K562 (cell line): ENCODE results near the gene CDC45. TPM values are rescaled to one million over a fixed set of nuclear protein-coding genes. Genes with fewer than 3 reads are reported as not detected.

Experiments used
- FOXA3 ChIP-seq, 2 experiments: fragments of 450-650 bp in 1 of 2; sonication (generic) in 1 of 2; formaldehyde crosslinking; IDR thresholded peaks in 1 of 2; conservative IDR thresholded peaks in 1 of 2; 2 replicates each; pipeline versions ENCODE4 v1.4.0 to v1.8.0; 2020 to 2022; ENCODE audit warnings: mild to moderate bottlenecking in 2 of 2, missing genetic modification reagents in 1 of 2
- JUN ChIP-seq, 2 experiments: sonication (generic) in 1 of 2; formaldehyde crosslinking in 1 of 2; IDR thresholded peaks; 2 replicates each; pipeline versions ENCODE4 v1.6.1 to v1.8.0; 2012 to 2022; ENCODE audit warnings: borderline replicate concordance in 2 of 2, mild to moderate bottlenecking in 2 of 2, improper control_type of control experiment in 1 of 2, low read depth in 1 of 2, low read length in 1 of 2, missing genetic modification reagents in 1 of 2
- JUND ChIP-seq, 2 experiments: IDR thresholded peaks; 2 replicates in 1 of 2; 3 replicates in 1 of 2; pipeline ENCODE4 v1.6.1; 2011; ENCODE audit warnings: borderline replicate concordance in 2 of 2, low read depth in 2 of 2, low read length in 2 of 2, improper control_type of control experiment in 1 of 2, missing biosample characterization in 1 of 2, missing genetic modification characterization in 1 of 2, missing genetic modification reagents in 1 of 2
- MAX ChIP-seq: sonication (generic); formaldehyde crosslinking; IDR thresholded peaks from 2 replicates; pipeline ENCODE4 v1.9.0; 2022; ENCODE audit warnings: mild to moderate bottlenecking, missing genetic modification reagents
- MNT ChIP-seq, 2 experiments: fragments of 450-650 bp; conservative IDR thresholded peaks; 2 replicates each; pipeline ENCODE4 v1.6.1; 2017; ENCODE audit warnings: mild to moderate bottlenecking in 2 of 2, moderate library complexity in 2 of 2
- PATZ1 ChIP-seq: fragments of 250-450 bp; sonication (Bioruptor Pico); IDR thresholded peaks from 2 replicates; pipeline ENCODE4 v1.5.0; 2020; ENCODE audit warnings: mild to moderate bottlenecking, borderline replicate concordance
- RBM39 ChIP-seq: fragments of 200-400 bp; formaldehyde crosslinking; optimal IDR thresholded peaks from 2 replicates; pipeline ENCODE3; 2018; ENCODE audit warnings: low read depth, low read length
- SMARCA4 ChIP-seq: fragments of 450-650 bp; IDR thresholded peaks from 2 replicates; pipeline ENCODE4 v1.6.1; 2016
- SNRNP70 ChIP-seq: fragments of 200-400 bp; formaldehyde crosslinking; optimal IDR thresholded peaks from 2 replicates; pipeline ENCODE3; 2017; ENCODE audit warnings: low read depth, low read length
- ZFX ChIP-seq: sonication (generic); formaldehyde crosslinking; IDR thresholded peaks from 2 replicates; pipeline ENCODE4 v1.8.0; 2022; ENCODE audit warnings: mild to moderate bottlenecking, missing genetic modification reagents, moderate library complexity
- ZNF583 ChIP-seq: fragments of 250-450 bp; sonication (Bioruptor Pico); IDR thresholded peaks from 2 replicates; pipeline ENCODE4 v1.4.0; 2020
- ZNF609 ChIP-seq: sonication (generic); formaldehyde crosslinking; IDR thresholded peaks from 2 replicates; pipeline ENCODE4 v1.8.1; 2023; ENCODE audit warnings: missing genetic modification reagents, mild to moderate bottlenecking, borderline replicate concordance
- polyA plus RNA-seq, 8 experiments: library from polyadenylated mRNA; depleted of rRNA in 4 of 8; stranded (reverse) in 5 of 8; unstranded in 3 of 8; fragments of >200 nt; fragmentation: Nextera tagmentation in 2 of 8; fragmentation: Illumina TruSeq in 1 of 8; extraction: Ambion mirVana in 2 of 8; extraction: Trizol in 1 of 8; gene quantifications; 2 replicates each; pipeline versions ENCODE4 v1.2.1 to v1.2.3, GENCODE V29; 2011 to 2014; ENCODE audit warnings: inconsistent platforms in 1 of 8, missing spikeins in 1 of 8
- total RNA-seq, 7 experiments: library from RNA; depleted of rRNA in 6 of 7; stranded (reverse); fragments of >200 nt in 6 of 7; fragmentation: Illumina TruSeq in 2 of 7; extraction: Trizol in 2 of 7; gene quantifications; 2 replicates each; pipeline versions ENCODE4 v1.2.1 to v1.2.3, GENCODE V29; 2011 to 2021; ENCODE audit warnings: low replicate concordance in 1 of 7
- TF ChIP-seq, protein P1 (sequence below): sonication (generic); formaldehyde crosslinking; IDR thresholded peaks from 2 replicates; pipeline ENCODE4 v1.9.0; 2022; ENCODE audit warnings: mild to moderate bottlenecking, missing genetic modification reagents

The CDC45 gene
- total and polyA plus RNA-seq, 9 of the 15 experiments (the other 6 are each of a cell fraction or from before 2014, with no cell fraction given), result 251 to 580 (median 410) TPM

- TF ChIP-seq JUND (IDR thresholded peaks at IDR 0.05; ENCODE audit: borderline replicate concordance, low read depth, low read length) (no peak), JUND (tag; IDR thresholded peaks at IDR 0.05; ENCODE audit: borderline replicate concordance, low read depth, low read length) (no peak), RBM39 (peak; percentile 84), ZNF583 (CRISPR knock-in tag) (0 out of 2 replicates have a peak, but pooled peaks have one; percentile 7), FOXA3 (CRISPR knock-in tag; conservative IDR thresholded peaks at IDR 0.05 in 1 of 2, IDR thresholded peaks at IDR 0.05 in 1 of 2) (0 out of 4 replicates have a peak, but pooled peaks of 1 of the 2 experiments have one; percentile 41), SMARCA4 (no peak), JUN (IDR thresholded peaks at IDR 0.05; ENCODE audit: borderline replicate concordance, low read depth, low read length) (no peak), JUN (CRISPR knock-in tag; IDR thresholded peaks at IDR 0.05; ENCODE audit: borderline replicate concordance) (no peak), ZNF609 (0 out of 2 replicates have a peak, but pooled peaks have one; percentile 31), SNRNP70 (peak; percentile 76), MAX (CRISPR knock-in tag) (peak; percentile 59), ZFX (CRISPR knock-in tag) (no peak), MNT (conservative IDR thresholded peaks at IDR 0.05) (no peak), PATZ1 (CRISPR knock-in tag) (0 out of 2 replicates have a peak, but pooled peaks have one; percentile 15)
- TF ChIP-seq, protein P1, sequence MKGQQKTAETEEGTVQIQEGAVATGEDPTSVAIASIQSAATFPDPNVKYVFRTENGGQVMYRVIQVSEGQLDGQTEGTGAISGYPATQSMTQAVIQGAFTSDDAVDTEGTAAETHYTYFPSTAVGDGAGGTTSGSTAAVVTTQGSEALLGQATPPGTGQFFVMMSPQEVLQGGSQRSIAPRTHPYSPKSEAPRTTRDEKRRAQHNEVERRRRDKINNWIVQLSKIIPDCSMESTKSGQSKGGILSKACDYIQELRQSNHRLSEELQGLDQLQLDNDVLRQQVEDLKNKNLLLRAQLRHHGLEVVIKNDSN (CRISPR knock-in tag), result peak; percentile 43
These were observed 28.5 kb downstream of the CDC45 start (continued) for GRCh38 chr22:19508024-19508776.
